Ishikawa (cell line): ENCODE results near the gene ATP2B2.

ENCODE experiments used
- CEBPB ChIP-seq: IDR thresholded peaks from 2 replicates; pipeline ENCODE4 v1.6.1; 2012
- CREB1 ChIP-seq: IDR thresholded peaks from 2 replicates; pipeline ENCODE4 v1.6.1; 2012; ENCODE audit warnings: low read depth
- EGR1 ChIP-seq: IDR thresholded peaks from 2 replicates; pipeline ENCODE4 v1.6.1; 2012
- EP300 ChIP-seq: IDR thresholded peaks from 2 replicates; pipeline ENCODE4 v1.6.1; 2012; ENCODE audit warnings: borderline replicate concordance
- FOXM1 ChIP-seq: IDR thresholded peaks from 2 replicates; pipeline ENCODE4 v1.6.1; 2012; ENCODE audit warnings: low read depth, borderline replicate concordance
- RAD21 ChIP-seq: IDR thresholded peaks from 2 replicates; pipeline ENCODE4 v1.6.1; 2012; ENCODE audit warnings: low read depth
- TAF1 ChIP-seq: IDR thresholded peaks from 2 replicates; pipeline ENCODE4 v1.6.1; 2012; ENCODE audit warnings: low read depth, mild to moderate bottlenecking
- TEAD4 ChIP-seq: IDR thresholded peaks from 2 replicates; pipeline ENCODE4 v1.6.1; 2012
- YY1 ChIP-seq: IDR thresholded peaks from 2 replicates; pipeline ENCODE4 v1.6.1; 2012; ENCODE audit warnings: low read depth
- ZBTB7A ChIP-seq: IDR thresholded peaks from 2 replicates; pipeline ENCODE4 v1.6.1; 2012; ENCODE audit warnings: low read depth
- TF ChIP-seq, protein P1 (sequence below): IDR thresholded peaks from 2 replicates; pipeline ENCODE4 v1.6.1; 2012
- TF ChIP-seq, protein P2 (sequence below): IDR thresholded peaks from 2 replicates; pipeline ENCODE4 v1.6.1; 2012
- TF ChIP-seq, protein P3 (sequence below): IDR thresholded peaks from 2 replicates; pipeline ENCODE4 v1.6.1; 2012; ENCODE audit warnings: low read depth, mild to moderate bottlenecking

DNA sequence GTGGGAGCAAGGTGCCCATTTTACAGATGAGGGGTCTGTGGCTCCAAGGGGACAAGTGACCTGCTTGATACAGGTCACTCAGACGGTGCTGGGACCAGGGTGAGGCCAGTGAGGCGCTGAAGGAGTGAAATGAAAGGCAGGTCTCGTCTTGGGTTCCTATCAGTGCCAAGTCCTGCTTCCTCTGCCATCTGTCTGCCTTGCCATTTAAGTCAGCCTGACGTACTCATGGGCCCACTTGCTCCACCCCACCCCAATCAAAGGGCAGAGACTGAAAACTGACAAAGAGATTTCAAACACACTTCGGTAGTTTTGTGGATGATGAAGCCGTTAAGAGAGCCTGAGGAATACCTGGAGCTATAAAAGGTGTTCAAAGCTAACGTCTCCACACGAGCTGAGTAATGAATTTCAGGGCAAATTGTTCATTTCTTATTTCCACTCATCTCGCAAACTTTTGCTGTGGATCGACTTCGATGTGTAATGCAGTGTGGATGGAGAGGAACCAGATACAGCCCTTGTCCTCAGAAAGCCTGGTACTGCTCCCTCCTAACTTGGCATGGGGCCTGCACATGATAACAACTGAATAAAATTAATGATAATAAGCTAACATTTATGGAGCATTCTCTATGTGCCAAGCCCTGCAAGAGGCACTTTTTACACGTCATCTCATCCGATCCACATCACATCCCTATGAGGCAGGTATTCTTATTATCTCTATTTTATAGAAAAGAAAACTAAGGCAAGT is 36.6 kb downstream of the ATP2B2 start:
- TF ChIP-seq, protein P1, sequence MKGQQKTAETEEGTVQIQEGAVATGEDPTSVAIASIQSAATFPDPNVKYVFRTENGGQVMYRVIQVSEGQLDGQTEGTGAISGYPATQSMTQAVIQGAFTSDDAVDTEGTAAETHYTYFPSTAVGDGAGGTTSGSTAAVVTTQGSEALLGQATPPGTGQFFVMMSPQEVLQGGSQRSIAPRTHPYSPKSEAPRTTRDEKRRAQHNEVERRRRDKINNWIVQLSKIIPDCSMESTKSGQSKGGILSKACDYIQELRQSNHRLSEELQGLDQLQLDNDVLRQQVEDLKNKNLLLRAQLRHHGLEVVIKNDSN: no peak
- TF ChIP-seq EP300 (no peak), RAD21 (no peak), TEAD4 (no peak), CREB1 (no peak), ZBTB7A (no peak), YY1 (no peak), EGR1 (no peak), TAF1 (no peak), FOXM1 (no peak), CEBPB (no peak)
- TF ChIP-seq, protein P2, sequence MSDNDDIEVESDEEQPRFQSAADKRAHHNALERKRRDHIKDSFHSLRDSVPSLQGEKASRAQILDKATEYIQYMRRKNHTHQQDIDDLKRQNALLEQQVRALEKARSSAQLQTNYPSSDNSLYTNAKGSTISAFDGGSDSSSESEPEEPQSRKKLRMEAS: no peak
- TF ChIP-seq, protein P3, sequence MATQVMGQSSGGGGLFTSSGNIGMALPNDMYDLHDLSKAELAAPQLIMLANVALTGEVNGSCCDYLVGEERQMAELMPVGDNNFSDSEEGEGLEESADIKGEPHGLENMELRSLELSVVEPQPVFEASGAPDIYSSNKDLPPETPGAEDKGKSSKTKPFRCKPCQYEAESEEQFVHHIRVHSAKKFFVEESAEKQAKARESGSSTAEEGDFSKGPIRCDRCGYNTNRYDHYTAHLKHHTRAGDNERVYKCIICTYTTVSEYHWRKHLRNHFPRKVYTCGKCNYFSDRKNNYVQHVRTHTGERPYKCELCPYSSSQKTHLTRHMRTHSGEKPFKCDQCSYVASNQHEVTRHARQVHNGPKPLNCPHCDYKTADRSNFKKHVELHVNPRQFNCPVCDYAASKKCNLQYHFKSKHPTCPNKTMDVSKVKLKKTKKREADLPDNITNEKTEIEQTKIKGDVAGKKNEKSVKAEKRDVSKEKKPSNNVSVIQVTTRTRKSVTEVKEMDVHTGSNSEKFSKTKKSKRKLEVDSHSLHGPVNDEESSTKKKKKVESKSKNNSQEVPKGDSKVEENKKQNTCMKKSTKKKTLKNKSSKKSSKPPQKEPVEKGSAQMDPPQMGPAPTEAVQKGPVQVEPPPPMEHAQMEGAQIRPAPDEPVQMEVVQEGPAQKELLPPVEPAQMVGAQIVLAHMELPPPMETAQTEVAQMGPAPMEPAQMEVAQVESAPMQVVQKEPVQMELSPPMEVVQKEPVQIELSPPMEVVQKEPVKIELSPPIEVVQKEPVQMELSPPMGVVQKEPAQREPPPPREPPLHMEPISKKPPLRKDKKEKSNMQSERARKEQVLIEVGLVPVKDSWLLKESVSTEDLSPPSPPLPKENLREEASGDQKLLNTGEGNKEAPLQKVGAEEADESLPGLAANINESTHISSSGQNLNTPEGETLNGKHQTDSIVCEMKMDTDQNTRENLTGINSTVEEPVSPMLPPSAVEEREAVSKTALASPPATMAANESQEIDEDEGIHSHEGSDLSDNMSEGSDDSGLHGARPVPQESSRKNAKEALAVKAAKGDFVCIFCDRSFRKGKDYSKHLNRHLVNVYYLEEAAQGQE: no peak
